ENCODE data around the gene NOC3L.
"Not testable (repeated sequence)": the region's sequence is repeated elsewhere in the genome, so short reads cannot be mapped to it uniquely, and the experiment has no call there.

The NOC3L gene, protein sequence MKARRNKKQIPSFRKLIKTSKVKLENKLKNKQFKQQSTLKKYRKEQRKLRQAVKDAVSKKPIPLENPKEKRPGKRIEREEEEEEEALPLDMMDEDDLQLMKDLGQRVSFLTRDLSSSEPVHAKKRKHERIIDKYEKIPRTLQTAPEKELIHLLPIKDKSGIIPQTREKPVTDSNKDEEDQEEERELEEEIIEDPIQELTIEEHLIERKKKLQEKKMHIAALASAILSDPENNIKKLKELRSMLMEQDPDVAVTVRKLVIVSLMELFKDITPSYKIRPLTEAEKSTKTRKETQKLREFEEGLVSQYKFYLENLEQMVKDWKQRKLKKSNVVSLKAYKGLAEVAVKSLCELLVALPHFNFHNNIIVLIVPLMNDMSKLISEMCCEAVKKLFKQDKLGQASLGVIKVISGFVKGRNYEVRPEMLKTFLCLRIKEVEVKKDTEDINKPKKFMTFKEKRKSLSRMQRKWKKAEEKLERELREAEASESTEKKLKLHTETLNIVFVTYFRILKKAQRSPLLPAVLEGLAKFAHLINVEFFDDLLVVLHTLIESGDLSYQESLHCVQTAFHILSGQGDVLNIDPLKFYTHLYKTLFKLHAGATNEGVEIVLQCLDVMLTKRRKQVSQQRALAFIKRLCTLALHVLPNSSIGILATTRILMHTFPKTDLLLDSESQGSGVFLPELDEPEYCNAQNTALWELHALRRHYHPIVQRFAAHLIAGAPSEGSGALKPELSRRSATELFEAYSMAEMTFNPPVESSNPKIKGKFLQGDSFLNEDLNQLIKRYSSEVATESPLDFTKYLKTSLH

DNA sequence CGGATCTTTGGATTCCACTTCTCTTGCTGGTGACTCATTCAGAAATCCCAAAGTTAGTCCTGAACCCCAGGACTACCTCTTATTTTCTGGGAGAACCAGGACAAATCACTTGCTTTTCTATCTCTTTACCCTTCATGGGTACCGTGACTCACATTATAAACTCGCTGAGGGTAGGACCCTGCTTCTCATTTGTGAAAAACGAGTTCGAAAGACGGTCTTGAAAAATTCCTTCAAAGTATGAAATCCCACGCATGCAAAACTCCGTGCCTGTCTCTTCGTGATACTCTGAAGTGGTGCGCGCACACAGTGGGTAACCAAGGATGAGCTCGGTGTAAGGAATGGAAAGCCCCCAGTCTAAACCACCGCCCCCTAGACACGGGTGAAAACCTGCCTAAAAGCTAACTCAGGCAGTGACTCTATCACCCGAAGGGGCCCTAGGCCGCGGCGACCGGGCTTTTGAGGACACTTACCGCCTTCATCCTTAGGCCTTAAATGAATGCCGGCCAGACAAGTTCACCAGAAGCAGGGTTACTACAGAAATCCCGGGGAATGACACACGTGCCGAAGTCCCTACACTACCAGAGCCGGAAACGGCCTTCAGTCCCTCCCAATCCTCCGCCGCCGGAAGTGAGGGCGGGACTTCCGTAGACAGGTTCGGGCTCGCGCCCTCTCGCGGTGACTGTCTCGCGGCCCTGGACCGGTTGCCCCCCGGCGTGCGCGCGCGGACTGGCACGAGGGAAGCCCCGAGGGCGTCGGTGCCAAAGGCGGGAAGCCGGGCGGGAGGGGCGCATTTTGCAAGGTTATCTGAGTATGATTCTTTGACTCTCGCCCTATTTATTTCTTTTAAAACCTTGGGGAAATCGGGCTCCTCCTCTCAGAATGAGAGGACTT is at the start of gene NOC3L:
Gene NOC3L, minus strand, starts transcription at position 580 of the 891 bp plus-strand sequence. Its CDS starts 101 bp downstream, at position 479.
- peak; percentile 84 for DNase-seq (ENCODE audit: low read depth in 2 of 2)

DNA sequence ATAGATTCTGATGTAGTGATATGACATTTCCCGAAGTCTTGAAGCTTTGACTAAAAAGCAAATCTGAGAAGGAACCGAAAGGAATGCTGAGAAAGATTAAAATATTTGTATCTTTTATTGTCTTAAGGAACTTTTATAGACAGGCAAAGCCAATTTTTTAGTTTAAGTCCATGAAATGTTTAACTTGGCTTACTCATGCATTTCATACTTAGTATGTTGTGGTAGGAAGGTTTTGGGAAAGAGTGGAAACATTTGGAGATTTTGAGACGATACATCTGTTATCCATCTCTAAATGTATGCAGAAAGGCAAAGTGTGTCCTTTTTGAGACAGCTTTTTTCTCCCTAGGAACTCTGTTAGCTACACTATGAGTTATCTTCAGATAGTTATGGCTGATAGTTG is 49.7 kb upstream of the NOC3L start:
- peak; percentile 29 to 37 for DNase-seq (ENCODE audit: low read depth in 2 of 2)

DNA sequence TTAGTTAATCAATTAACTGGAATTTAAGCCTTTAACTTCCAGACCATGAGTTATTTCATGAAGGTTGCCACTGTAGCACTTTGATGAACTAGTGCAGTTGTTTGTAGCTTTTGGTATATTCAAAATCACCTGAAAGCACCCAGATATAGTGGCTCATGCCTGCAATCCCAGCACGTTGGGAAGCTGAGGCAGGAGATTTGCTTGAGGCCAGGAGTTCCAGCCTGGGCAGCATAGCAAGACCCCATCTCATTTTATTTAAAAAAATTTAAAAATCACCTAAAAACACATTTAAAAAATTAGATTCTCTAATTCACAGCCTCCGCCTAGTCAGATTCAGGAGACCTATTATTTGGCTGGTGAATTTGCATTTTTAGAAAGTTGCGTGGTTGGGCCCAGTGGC is 48.6 kb upstream of the NOC3L start:
- no peak for DNase-seq (ENCODE audit: low read depth in 2 of 2)

DNA sequence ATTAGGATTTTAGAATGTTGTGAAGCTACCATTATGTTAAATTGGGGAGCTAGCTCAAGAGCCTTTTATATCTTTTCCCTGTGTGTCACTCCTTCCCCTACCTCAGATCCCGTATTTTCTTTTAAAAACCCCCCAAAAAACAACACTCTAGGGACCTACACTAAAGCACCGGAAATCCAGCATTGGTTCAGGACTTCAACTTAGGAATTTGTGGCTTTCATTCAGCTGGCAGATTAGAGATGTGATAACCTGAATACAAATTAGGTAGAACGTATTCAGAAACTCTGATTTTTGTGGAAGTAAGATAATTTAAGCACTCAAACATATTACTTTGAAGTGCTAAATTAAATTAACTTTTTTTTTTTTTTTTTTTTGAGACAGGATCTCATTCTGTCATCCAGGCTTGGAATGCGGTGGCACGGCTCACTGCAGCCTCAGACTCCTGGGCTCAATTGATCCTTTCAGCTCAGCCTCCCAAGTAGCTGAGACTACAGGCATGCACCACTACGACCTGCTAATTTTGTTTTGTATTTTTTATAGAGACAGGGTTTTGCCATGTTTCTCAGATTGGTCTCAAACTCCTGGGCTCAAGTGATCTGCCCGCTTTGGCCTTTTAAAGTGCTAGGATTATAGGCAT is 46.4 kb upstream of the NOC3L start:
- no peak for DNase-seq (ENCODE audit: low read depth in 2 of 2)

DNA sequence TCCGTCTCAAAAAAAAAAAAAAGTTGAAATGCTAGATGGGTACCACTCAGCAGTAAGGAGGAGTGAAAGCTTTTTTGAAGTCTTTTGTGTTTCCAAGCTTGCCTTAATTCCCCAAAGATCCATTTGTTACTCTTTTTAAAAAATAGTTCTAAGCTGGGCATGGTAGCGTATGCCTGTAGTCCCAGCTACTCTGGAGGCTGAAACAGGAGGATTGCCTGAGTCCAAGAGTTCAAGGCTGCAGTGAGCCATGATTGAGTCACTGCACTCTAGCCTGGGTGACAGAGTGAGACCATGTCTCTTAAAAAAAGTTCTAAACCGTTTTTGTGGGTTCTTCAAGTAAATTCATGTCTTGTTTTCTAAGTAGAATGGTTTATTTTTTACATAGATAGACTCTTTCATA is 44.9 kb upstream of the NOC3L start:
- DNase-seq (ENCODE audit: low read depth in 2 of 2), result no peak

DNA sequence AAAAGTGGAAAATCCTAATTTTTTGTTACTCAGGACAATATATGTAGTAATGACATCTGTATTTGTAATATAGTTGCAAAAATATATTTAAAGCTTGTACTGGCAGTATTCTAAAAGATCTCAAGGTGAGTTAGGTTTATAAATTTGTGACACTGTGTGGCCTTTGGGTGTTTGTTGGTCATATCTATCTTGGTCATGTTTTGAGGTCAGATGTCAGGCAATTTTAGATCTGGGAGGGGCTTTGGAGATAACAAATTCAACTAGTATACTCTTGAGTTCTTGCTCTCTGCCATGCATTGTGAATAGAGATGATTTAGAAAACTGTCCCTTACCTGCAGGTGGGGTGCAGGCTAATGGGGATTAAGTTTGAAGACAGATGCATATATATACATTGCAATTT is 42.7 kb upstream of the NOC3L start:
- DNase-seq (ENCODE audit: low read depth in 2 of 2), result no peak

DNA sequence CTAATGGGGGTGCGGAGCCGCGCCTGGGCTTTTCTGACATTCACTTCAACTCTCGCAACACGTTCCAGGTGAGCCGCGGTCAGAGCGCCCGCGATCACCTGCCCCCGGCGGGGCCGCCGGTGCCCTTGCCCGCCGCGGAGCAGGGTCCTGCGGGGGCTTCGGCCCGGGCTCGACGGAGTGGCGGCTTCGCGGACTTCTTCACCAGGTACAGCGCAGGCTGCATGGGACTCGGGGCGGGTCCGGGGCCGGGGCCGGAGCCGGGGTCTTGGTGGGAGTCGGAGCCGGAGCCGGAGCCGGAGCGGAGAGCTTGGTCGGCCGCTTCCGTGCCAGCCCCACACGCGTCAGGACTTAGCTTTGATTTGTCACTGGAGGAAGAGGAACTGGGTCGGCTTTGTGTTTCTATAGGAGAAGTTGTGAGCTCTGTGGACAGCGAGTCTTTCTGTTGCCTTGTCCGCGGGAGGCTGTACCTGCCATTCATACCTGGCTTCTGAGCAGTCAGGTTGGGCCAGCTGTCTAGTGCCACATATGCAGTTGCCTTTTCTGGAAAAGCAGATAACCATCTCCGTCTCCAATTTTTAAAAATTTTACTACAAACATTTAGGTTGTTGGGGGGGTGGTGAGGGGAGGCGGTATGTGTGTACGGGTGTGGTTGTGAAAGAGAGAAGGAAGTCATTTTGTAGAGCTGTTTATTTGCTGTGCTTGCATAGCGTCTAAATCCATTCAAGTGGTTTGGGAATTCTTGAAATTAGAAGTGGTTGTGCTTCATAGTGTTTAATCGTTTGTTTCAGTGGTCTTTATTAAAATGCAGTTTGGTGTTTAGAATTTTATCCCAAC is 40.9 kb upstream of the NOC3L start:
- no peak for DNase-seq (ENCODE audit: low read depth in 2 of 2)

DNA sequence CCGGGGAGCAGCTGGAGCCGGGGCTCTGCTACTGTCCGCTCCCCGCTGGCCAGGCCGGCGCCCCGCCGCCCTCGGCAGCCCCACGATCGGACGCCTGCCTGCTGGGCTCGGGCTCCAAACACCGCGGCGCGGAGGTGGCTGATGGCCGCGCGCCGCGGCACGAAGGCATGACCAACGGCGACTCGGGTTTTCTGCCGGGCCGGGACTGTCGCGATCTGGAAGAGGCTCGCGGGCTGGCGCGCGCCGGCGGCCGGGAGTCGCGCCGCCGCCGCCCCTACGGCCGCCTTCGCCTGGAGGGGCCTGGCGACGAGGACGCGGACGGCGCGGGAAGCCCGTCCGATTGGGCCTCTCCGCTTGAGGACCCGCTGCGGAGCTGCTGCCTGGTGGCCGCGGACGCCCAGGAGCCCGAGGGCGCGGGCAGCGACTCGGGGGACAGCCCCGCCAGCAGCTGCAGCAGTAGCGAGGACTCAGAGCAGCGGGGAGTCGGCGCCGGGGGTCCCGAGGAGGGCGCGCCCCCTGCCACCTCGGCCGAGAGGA is 40.2 kb upstream of the NOC3L start:
- DNase-seq (ENCODE audit: low read depth in 2 of 2), result no peak

DNA sequence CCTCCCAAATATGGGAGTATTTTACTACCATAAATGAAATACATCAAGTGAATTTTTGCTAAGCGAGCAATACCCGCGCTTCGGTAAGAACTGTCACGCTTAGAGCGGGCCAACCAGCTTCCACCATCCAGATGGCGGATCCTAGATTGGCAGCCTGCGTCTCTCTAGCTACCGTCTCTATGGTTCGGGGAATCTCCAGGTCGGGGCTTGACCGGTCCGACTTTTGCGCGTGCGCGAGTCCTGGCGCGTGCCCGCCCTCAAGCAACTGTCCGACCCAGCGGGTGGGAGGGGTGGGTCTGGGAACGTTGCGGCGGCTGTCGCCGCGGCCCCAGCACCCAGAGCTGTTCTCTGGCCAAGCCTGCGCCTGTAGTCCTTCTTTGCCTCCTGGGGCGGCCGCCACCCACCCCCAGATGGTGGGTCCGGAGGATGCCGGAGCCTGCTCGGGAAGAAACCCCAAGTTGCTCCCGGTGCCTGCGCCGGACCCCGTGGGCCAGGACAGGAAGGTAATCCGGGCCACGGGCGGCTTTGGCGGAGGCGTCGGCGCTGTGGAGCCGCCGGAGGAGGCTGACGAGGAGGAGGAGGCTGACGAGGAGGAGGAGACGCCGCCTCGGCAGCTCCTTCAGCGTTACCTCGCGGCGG is 39.6 kb upstream of the NOC3L start, which contains the start of gene TBC1D12:
Gene TBC1D12, plus strand, starts transcription at position 338 of the 639 bp plus-strand sequence. Its CDS starts 73 bp downstream, at position 411.
- peak; percentile 86 for DNase-seq (ENCODE audit: low read depth in 2 of 2)

DNA sequence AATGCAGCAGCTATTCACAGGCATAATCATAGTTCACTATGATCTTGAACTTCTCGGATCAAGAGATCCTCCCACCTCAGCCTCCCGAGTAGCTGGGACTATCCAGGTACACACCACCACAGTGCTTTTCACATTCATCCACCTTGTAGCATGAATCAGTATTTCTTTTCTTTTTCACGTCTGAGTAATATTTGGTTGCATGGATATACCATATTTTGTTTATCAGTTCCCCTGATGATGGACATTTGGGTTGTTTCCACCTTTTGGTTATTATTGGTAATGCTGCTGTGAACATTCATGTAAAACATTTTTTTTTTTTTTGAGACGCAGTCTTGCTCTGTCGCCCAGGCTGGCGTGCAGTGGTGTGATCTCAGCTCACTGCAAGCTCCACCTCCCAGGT is 36.0 kb upstream of the NOC3L start:
- DNase-seq (ENCODE audit: low read depth in 2 of 2), result no peak

DNA sequence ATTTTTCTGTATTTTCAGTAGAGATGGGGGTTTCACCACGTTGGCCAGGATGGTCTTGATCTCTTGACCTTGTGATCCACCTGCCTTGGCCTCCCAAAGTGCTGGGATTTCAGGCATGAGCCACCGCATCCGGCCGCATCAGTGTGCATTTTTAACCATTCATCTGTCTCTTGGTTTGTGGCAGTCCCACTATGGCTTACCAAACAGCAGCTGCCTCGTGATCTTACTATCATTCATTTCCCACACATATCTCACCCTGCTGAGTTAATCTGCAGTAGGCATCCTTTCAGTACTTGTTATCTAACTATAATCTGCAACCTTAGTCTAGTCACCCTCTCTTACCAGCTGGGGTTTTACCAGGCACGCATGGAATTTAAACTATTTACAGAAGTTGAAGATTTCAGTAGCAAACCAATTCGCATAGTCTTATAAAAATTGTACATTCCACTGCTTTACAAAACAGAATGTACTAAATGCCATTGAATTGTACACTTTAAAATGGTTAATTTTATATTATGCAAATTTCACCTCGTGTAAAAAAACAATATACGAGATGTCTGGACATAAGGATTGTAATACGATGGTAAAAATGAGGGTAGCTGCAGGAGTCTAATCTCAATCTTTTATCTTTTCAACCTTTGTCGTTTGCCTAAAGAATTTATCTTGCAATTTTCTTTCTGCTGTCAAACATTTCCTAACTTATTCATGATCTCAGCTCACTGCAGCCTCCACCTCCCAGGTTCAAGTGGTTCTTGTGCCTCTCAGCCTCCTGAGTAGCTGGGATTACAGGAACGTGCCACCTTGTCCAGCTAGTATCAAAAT is 35.0 kb upstream of the NOC3L start:
- DNase-seq (ENCODE audit: low read depth in 2 of 2), result no peak

DNA sequence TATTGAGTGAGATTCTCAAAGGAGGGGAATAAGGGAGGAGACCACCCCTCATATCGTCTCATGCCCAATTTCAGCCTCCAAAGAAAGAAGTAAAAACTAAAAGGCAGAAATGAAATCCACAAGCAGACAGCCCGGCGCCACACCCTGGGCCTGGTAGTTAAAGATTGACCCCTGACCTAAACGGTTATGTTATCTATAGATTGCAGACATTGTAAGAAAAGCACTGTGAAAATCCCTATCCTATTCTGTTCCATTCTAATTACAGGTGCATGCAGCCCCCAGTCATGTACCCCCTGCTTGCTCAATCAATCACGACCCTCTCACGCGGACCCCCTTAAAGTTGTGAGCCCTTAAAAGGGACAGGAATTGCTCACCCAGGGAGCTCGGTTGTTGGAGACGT is 29.4 kb upstream of the NOC3L start:
- DNase-seq (ENCODE audit: low read depth in 2 of 2), result not testable (repeated sequence)

DNA sequence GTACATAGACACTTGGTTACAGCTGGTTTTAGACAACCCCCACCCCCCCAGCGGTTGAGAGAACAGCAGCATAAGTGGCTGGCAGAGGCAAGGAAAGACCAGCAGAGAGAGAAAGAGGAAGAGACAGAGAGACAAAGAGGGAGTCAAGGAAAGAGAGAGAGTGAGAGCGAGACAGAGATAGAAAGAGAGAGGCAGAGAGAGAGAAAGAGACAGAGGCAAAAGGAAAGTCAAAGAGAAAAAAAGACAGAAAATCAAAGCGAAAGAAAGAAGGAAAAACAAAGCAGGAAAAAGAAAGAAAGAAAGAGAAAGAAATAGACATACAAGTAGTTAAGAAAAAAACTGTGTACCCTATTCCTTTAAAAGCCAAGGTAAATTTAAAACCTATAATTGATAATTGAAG is 23.0 kb upstream of the NOC3L start:
- not testable (repeated sequence) for DNase-seq (ENCODE audit: low read depth in 2 of 2)

DNA sequence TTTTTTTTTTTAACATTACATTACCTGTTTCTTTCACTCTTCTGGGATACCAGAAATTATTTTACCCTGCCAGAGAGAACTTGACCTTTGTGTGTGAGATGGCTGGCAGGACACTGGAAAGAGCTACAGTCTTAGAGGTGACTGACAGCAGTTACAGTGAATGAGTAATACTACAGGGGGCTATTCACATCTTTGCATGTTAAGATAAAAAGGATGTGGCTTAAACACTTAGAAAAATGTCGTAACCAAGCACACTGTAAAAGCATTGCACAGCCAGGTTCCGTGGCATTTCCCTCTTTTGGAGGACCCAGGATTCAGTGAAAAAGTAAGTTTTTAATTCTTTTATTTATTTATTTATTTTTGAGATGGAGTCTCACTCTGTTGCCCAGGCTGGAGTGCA is 20.8 kb upstream of the NOC3L start:
- DNase-seq (ENCODE audit: low read depth in 2 of 2), result no peak

DNA sequence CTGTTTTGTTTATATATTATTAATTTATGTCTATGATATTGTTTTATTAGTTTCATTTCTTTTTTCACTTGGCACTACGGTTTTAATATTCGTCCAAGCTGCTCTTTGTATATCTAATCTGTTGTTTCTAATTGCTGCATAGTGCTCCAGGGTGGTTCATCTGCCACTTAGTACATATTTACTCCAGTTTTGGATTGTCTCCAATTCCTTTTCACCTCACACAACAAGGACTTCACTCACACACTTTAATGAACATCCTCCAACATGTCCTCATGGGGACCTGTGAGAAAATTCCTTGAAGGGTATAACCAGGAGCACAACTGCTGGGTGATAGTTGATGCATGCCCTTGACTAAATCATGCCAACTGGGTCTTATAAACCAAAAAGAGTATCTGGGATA is 14.1 kb upstream of the NOC3L start:
- no peak for DNase-seq (ENCODE audit: low read depth in 2 of 2)

DNA sequence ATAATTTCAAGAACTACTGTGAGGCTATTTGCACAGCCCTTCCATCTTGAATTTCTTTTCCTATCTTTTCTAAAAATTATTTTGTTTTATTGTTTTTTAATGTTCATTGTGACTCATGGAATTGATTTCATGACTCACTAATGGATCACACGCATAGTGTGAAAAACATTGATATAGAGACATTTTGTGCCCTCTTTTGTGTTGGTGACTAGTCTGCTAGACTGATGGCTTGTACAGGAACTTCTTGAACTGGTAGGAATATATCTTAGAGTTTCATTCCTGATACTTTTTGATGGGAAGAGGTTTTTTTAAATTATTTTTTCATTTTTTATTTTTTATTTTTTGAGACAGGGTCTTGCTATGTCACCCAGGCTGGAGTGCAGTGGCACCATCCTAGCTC is 12.6 kb upstream of the NOC3L start:
- DNase-seq (ENCODE audit: low read depth in 2 of 2), result no peak

DNA sequence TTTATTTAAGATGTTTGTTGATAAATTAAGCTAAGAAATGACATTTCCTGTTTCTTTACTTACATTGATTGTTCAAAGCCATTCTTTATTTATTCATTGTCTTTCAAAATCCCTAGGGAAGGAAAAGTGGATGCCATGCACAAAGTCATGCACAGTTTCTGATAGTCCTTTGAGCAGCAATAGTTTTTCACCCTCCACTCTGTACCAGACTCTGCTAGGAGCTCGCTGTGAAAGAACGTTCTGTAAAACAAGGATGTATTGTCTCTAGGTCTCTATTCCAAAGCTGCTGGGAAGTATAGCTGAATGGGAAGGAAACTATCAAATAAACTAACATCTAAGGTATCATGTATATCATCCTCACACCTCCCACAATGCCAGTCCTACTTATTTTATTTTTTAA is 7.8 kb upstream of the NOC3L start:
- no peak for DNase-seq (ENCODE audit: low read depth in 2 of 2)

DNA sequence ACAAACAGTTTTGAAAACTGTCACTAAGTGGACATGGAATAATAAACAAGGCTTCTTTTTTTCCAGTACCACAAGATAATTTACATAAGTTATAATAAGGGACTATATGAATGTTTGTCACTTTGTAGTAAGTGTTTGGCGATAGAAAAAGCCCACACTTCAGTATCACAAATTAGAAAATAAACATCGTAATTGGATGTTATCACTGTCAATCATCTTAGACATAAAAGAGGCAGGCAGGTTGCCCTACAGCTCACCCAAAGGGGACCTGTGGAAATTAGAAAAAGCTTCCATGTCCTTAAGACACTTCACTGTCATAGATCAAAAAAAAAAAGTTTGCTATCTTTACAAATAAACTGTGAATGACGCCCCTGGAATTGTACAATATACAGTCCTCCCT is 3.6 kb upstream of the NOC3L start:
- DNase-seq (ENCODE audit: low read depth in 2 of 2), result no peak

DNA sequence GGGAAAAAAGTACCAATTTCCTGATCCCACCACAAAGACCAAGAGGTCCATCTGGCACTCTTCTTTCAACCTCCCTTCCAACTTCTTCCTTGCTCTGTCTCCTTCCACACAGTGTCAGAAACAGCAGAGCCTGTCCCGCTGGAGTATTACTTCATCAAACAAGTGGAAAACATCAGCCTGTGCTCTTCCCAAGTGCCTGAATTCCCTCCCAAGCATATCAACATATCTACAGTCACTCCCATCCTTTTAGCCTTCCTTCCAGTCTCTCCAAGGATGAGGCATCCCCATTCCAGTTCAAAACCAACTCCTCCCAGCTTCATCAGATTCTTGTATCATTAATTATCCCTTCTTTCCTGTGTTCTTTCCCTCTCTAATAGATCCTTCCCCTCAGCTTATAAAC is 1.7 kb upstream of the NOC3L start:
- DNase-seq (ENCODE audit: low read depth in 2 of 2), result no peak
